Activated naive CD8-positive, alpha-beta T cell treated with anti-CD3 and anti-CD28 coated beads, Interleukin-2, amount 50 U/mL, for 24 hours (primary cell): ENCODE results near the gene GPAM.
"Not testable (repeated sequence)": the region's sequence is repeated elsewhere in the genome, so short reads cannot be mapped to it uniquely, and the experiment has no call there.

Experiments
- ATAC-seq: fragments of 150-1000 bp; cut with Tn5 transposase; one replicate; pipeline ENCODE4 v1.10.0; 2021
- DNase-seq: peaks from one replicate; pipeline ENCODE4 v3.0.0; 2021
- H3K27ac Mint-ChIP-seq: one replicate; pipeline ENCODE4 v1.8.0; 2021; ENCODE audit warnings: mild to moderate bottlenecking, mixed read lengths
- H3K27me3 Mint-ChIP-seq: one replicate; pipeline ENCODE4 v1.8.0; 2021; ENCODE audit warnings: mixed read lengths
- H3K36me3 Mint-ChIP-seq: one replicate; pipeline ENCODE4 v1.8.0; 2021; ENCODE audit warnings: low read depth, mixed read lengths
- H3K4me1 Mint-ChIP-seq: one replicate; pipeline ENCODE4 v1.8.0; 2021; ENCODE audit warnings: mixed read lengths
- H3K4me3 Mint-ChIP-seq: one replicate; pipeline ENCODE4 v1.8.0; 2021; ENCODE audit warnings: mild to moderate bottlenecking, moderate library complexity, mixed read lengths
- H3K9me3 Mint-ChIP-seq: one replicate; pipeline ENCODE4 v1.8.0; 2021; ENCODE audit warnings: mixed read lengths

GPAM gene

GRCh38 chr10:112109779-112110178 lies 73.8 kb downstream of the GPAM start:
- ATAC-seq, H3K36me3 Mint-ChIP-seq, H3K4me1 Mint-ChIP-seq, DNase-seq, H3K27ac Mint-ChIP-seq, H3K27me3 Mint-ChIP-seq, H3K9me3 Mint-ChIP-seq, H3K4me3 Mint-ChIP-seq: not testable (repeated sequence)
